ENCODE results near the gene SNX1. TPM values are rescaled to one million over a fixed set of nuclear protein-coding genes. Genes with fewer than 3 reads are reported as not detected.

The SNX1 gene
- total and polyA plus RNA-seq, 2 of the 13 experiments (the other 11 are each of a cell fraction or from before 2014, with no cell fraction given), result 29.3 to 60.1 TPM

- TF ChIP-seq REST (IDR thresholded peaks at IDR 0.05; ENCODE audit: borderline replicate concordance in 1 of 2, low read depth in 1 of 2, low read length in 2 of 2), result no peak; a peak in 1 of 4 replicates
- TF ChIP-seq YEATS4 (CRISPR knock-in tag; IDR thresholded peaks at IDR 0.05; ENCODE audit: borderline replicate concordance), result peak; percentile 95
- TF ChIP-seq NR2F6 (IDR thresholded peaks at IDR 0.05), result no peak
- TF ChIP-seq NR2F6 (CRISPR knock-in tag; IDR thresholded peaks at IDR 0.05), result 0 out of 2 replicates have a peak, but pooled peaks have one; percentile 26
- TF ChIP-seq ZNF639 (CRISPR knock-in tag; conservative IDR thresholded peaks at IDR 0.05), result peak; percentile 72; the same call in 1 of the 2 replicates
- TF ChIP-seq SUZ12 (IDR thresholded peaks at IDR 0.05; ENCODE audit: low read depth, low read length), result peak; percentile 54
- TF ChIP-seq RARA (CRISPR knock-in tag; IDR thresholded peaks at IDR 0.05), result peak; percentile 15; the same call in 1 of the 2 replicates
- TF ChIP-seq SNRNP70 (IDR thresholded peaks at IDR 0.05; ENCODE audit: low read depth, low read length), result no peak
- peak; percentile 76; the same call in 1 of the 2 replicates for TF ChIP-seq ZFYVE20 (CRISPR knock-in tag; IDR thresholded peaks at IDR 0.05; ENCODE audit: borderline replicate concordance, low read depth)
- TF ChIP-seq CREB1 (IDR thresholded peaks at IDR 0.05), result peak; percentile 74
- TF ChIP-seq CREB1 (CRISPR knock-in tag; IDR thresholded peaks at IDR 0.05), result 0 out of 2 replicates have a peak, but pooled peaks have one; percentile 30
- TF ChIP-seq FOXA3 (CRISPR knock-in tag; IDR thresholded peaks at IDR 0.05), result peak; percentile 35; the same call in 1 of the 2 replicates
- peak; percentile 80; the same call in 1 of the 2 replicates for TF ChIP-seq GFI1 (CRISPR knock-in tag; IDR thresholded peaks at IDR 0.05; ENCODE audit: borderline replicate concordance)
- TF ChIP-seq ETV5 (CRISPR knock-in tag; IDR thresholded peaks at IDR 0.05; ENCODE audit: borderline replicate concordance), result peak; percentile 82
- peak; percentile 63; the same call in 1 of the 2 replicates for TF ChIP-seq KDM4B (CRISPR knock-in tag; IDR thresholded peaks at IDR 0.05)
- peak; percentile 89 for TF ChIP-seq ARID4A (CRISPR knock-in tag; IDR thresholded peaks at IDR 0.05; ENCODE audit: borderline replicate concordance)
- TF ChIP-seq NR2F2 (IDR thresholded peaks at IDR 0.05; ENCODE audit: borderline replicate concordance, low read depth), result no peak; the same call in 1 of the 2 replicates
- TF ChIP-seq MAF1 (CRISPR knock-in tag; IDR thresholded peaks at IDR 0.05; ENCODE audit: borderline replicate concordance), result 0 out of 2 replicates have a peak, but pooled peaks have one; percentile 27
- peak; percentile 77 for TF ChIP-seq MAX (IDR thresholded peaks at IDR 0.05)
- peak; percentile 35 for TF ChIP-seq SOX5 (CRISPR knock-in tag; IDR thresholded peaks at IDR 0.05; ENCODE audit: borderline replicate concordance)
- TF ChIP-seq ZSCAN30 (CRISPR knock-in tag; IDR thresholded peaks at IDR 0.05), result peak; percentile 71; the same call in 1 of the 2 replicates
Measured at GRCh38 chr15:64162869-64163658, 67.3 kb downstream of the SNX1 start, which contains the start of gene PPIB (continued).

Measured in HepG2 (cell line).